Measurements from ENCODE around the gene FSD2.

FSD2 gene

DNA sequence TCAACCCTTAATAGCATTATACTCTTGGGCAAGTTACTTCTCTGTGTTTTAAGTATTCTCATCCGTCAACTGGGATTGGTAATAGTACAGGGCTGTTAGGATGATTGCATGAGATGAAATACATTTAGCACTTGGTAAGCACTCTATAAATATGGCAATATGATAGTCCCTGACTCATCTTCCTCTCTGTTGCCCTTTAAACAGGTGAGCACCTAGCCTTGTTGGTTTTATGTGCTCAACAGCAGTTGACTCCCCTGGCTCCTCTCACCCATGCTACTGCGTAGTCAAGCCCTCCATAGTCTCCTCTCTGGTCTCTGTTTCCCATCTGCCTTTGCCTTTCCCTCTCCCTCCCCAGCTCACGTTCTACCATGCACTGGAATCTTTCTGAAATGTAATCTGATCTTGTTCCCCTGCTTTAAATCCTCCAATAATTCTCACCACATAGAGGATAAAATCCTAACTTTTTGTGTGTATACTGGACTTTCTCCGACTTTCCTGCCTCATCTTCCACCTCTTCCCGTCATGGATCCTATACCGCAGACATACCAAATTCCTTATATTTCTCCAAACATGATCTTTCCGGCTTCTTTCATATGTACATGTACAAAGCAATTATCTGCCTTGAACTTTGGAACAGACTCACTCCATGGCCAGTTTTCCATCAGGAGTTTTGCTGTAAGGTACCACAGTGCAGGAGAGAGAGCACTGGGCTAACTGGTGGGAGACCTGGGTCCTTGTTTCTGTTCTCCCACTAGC is 42.3 kb downstream of the FSD2 start:
- no peak for DNase-seq (ENCODE audit: low read depth)
- no peak overlapping the region for H3K4me3 ChIP-seq (ENCODE audit: low read depth, low read length)
- TF ChIP-seq, protein P1, sequence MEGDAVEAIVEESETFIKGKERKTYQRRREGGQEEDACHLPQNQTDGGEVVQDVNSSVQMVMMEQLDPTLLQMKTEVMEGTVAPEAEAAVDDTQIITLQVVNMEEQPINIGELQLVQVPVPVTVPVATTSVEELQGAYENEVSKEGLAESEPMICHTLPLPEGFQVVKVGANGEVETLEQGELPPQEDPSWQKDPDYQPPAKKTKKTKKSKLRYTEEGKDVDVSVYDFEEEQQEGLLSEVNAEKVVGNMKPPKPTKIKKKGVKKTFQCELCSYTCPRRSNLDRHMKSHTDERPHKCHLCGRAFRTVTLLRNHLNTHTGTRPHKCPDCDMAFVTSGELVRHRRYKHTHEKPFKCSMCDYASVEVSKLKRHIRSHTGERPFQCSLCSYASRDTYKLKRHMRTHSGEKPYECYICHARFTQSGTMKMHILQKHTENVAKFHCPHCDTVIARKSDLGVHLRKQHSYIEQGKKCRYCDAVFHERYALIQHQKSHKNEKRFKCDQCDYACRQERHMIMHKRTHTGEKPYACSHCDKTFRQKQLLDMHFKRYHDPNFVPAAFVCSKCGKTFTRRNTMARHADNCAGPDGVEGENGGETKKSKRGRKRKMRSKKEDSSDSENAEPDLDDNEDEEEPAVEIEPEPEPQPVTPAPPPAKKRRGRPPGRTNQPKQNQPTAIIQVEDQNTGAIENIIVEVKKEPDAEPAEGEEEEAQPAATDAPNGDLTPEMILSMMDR (IDR thresholded peaks at IDR 0.05; ENCODE audit: insufficient read depth, low read depth, low read length, missing control alignments), result no peak

DNA sequence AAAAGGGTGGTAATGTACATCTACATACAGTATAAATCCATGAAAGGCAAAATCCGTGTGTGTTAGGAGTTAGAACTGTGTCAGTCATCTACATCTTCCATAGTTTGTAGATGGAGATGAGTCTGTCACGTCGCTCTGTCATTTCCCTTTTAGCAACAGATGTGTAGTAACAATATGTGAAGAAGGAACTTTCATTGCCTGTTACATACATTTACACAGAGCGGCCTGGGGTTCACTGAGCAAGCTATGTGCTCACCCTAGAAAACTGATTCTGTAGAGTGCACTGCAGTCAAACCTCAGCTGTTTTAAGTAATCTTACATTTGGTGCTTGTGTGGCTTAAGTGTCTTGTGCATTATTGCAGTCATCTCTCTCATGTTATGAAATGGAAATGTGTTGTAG is 54.6 kb downstream of the FSD2 start:
- H3K4me3 ChIP-seq (ENCODE audit: low read depth, low read length), result peak overlapping the region; percentile 60
- TF ChIP-seq, protein P1 (IDR thresholded peaks at IDR 0.05; ENCODE audit: insufficient read depth, low read depth, low read length, missing control alignments), result no peak
- no peak for DNase-seq (ENCODE audit: low read depth)

DNA sequence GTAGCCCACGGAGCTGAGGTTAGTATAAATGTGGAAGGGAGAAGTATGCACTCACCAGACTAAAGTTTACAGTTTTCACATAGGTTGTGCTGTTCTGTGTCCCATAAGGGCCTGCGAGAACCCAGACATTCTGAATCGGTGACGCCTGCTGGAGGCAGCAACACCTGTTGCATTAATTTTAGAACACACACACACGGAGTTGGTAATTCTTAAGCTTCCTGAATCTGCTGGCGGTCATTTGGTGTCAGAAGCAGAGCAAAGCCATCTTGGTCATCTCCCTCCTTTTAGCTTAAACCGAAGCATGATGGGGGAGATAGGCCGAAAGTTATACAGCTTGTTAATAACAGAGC is 55.1 kb downstream of the FSD2 start:
- H3K4me3 ChIP-seq (ENCODE audit: low read depth, low read length), result peak overlapping the region; percentile 60
- peak; percentile 61 for DNase-seq (ENCODE audit: low read depth)
- TF ChIP-seq, protein P1 (IDR thresholded peaks at IDR 0.05; ENCODE audit: insufficient read depth, low read depth, low read length, missing control alignments), result no peak

DNA sequence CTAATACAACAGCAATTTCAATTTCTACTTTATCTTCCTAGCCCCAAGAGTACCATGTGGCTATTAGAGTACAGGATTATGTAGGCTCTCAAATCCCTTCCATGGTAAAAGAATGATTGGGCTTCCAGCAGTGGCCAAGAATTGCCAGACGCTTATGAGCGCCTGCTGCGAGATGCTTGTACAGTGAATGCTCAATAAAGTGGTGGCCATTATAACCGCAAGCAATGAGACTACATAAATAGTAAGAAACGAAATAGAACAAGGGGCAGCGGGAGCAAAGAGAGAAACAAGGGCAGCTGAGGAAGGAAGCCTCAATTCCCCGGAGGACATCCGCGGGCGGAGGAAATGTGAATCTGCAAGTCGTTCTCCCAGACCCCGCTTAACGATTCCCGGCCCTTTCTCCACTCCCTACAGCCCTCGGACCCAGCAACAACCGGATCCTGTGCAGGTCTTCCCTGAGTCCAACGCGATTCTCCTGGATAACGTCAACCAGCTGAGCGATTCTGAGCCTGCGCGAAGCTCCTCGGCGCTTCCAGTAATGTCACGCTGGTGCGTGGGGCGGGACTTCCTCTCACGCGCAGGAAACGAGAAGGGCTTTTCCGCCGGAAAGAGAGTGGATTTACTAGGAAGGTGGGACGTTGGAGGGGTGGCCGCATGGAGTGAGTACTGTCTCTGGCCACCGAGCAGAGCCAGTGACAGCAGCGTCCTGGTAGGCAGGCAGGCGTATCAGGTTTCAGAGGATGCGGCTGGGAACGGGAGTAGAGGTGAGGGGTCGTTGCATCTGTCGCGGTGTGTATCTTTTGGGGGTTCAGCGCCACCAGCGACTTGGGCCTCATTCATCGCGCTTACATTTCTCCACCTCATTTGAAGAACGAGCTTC is 55.7 kb downstream of the FSD2 start:
- peak; percentile 92 for DNase-seq (ENCODE audit: low read depth)
- H3K4me3 ChIP-seq (ENCODE audit: low read depth, low read length), result peak overlapping the region; percentile 60
- TF ChIP-seq, protein P1 (IDR thresholded peaks at IDR 0.05; ENCODE audit: insufficient read depth, low read depth, low read length, missing control alignments), result no peak

DNA sequence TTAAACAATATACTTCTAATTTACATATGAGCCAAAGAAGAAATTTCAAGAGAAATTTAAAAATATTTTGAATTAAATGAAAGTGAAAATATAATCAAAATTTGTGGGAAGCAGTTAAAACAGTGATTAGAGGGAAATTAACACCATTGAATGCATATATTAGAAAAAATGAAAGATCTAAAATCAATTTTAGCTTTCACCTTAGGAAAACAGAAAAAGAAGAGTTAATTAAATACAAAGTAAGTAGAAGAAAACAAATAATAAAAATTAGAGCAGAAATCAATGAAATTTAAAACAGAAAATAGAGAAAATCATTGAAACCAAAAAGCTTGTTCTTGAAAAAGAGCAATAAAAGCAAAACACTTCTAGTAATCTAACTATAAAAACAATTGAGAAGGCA is 57.6 kb downstream of the FSD2 start:
- no peak for DNase-seq (ENCODE audit: low read depth)
- H3K4me3 ChIP-seq (ENCODE audit: low read depth, low read length), result no peak overlapping the region
- TF ChIP-seq, protein P1 (IDR thresholded peaks at IDR 0.05; ENCODE audit: insufficient read depth, low read depth, low read length, missing control alignments), result no peak

DNA sequence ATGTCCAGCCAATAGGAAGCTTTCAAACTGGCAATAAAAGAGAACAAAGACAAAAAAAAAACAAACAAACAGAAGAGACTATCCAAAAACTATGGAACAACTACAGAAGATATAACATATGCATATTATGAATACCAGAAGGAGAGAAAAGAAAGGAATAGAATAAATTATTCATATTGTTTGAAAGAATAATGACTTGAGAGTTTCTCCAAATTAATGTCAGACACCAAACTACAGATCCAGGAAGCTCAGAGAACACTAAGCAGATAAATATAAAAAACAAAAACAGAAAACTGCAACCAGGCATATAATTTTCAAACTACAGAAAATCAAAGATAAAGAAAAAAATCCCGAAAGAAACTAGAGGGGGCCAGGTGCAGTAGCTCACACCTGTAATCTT is 62.1 kb downstream of the FSD2 start:
- TF ChIP-seq, protein P1 (IDR thresholded peaks at IDR 0.05; ENCODE audit: insufficient read depth, low read depth, low read length, missing control alignments), result no peak
- no peak overlapping the region for H3K4me3 ChIP-seq (ENCODE audit: low read depth, low read length)
- DNase-seq (ENCODE audit: low read depth), result no peak

Data from GM12865 (cell line).